PFSK-1 (cell line): ENCODE measurements around the gene SMPDL3A.

Experiments
- POLR2AphosphoS5 ChIP-seq: IDR thresholded peaks from 2 replicates; pipeline ENCODE4 v1.6.1; 2012; ENCODE audit warnings: low read depth, mild to moderate bottlenecking, control low read depth, low read length, moderate library complexity
- TAF1 ChIP-seq: IDR thresholded peaks from 2 replicates; pipeline ENCODE4 v1.6.1; 2012; ENCODE audit warnings: low read length, control low read depth, borderline replicate concordance; ENCODE audit not compliant: insufficient read depth
- TF ChIP-seq, protein P1 (sequence below), 2 experiments: IDR thresholded peaks; 2 replicates each; pipeline versions ENCODE4 v1.6.1 to v1.8.0; 2011 to 2012; ENCODE audit warnings: low read depth in 2 of 2, low read length in 2 of 2, control low read depth in 1 of 2, inconsistent platforms in 1 of 2, mild to moderate bottlenecking in 1 of 2, moderate library complexity in 1 of 2; ENCODE audit not compliant: insufficient read depth in 1 of 2

GRCh38 chr6:122829456-122829855, 40.4 kb downstream of the SMPDL3A start:
- TF ChIP-seq, protein P1, sequence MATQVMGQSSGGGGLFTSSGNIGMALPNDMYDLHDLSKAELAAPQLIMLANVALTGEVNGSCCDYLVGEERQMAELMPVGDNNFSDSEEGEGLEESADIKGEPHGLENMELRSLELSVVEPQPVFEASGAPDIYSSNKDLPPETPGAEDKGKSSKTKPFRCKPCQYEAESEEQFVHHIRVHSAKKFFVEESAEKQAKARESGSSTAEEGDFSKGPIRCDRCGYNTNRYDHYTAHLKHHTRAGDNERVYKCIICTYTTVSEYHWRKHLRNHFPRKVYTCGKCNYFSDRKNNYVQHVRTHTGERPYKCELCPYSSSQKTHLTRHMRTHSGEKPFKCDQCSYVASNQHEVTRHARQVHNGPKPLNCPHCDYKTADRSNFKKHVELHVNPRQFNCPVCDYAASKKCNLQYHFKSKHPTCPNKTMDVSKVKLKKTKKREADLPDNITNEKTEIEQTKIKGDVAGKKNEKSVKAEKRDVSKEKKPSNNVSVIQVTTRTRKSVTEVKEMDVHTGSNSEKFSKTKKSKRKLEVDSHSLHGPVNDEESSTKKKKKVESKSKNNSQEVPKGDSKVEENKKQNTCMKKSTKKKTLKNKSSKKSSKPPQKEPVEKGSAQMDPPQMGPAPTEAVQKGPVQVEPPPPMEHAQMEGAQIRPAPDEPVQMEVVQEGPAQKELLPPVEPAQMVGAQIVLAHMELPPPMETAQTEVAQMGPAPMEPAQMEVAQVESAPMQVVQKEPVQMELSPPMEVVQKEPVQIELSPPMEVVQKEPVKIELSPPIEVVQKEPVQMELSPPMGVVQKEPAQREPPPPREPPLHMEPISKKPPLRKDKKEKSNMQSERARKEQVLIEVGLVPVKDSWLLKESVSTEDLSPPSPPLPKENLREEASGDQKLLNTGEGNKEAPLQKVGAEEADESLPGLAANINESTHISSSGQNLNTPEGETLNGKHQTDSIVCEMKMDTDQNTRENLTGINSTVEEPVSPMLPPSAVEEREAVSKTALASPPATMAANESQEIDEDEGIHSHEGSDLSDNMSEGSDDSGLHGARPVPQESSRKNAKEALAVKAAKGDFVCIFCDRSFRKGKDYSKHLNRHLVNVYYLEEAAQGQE (IDR thresholded peaks at IDR 0.05; ENCODE audit: insufficient read depth in 1 of 2, low read depth in 2 of 2, low read length in 2 of 2) = no peak
- TF ChIP-seq POLR2AphosphoS5 (no peak), TAF1 (no peak)
